HG03066 (cell line): ENCODE results near the gene ACSL4.
"Not testable (repeated sequence)": the region's sequence is repeated elsewhere in the genome, so short reads cannot be mapped to it uniquely, and the experiment has no call there.

Source experiments
- ATAC-seq: cut with Tn5 transposase; IDR thresholded peaks from one replicate; pipeline ENCODE4 v1.9.1; 2021; ENCODE audit warnings: low read depth; ENCODE audit not compliant: unreplicated experiment

Gene ACSL4

GRCh38 chrX:109732017-109732801 is 848 bp downstream of the ACSL4 start:
- ATAC-seq, result peak; percentile 44

- ATAC-seq, result no peak
Observed at GRCh38 chrX:109728173-109728535, 4.9 kb downstream of the ACSL4 start.

- ATAC-seq, result not testable (repeated sequence)
Observed at GRCh38 chrX:109724971-109725370, 8.1 kb downstream of the ACSL4 start.

DNA sequence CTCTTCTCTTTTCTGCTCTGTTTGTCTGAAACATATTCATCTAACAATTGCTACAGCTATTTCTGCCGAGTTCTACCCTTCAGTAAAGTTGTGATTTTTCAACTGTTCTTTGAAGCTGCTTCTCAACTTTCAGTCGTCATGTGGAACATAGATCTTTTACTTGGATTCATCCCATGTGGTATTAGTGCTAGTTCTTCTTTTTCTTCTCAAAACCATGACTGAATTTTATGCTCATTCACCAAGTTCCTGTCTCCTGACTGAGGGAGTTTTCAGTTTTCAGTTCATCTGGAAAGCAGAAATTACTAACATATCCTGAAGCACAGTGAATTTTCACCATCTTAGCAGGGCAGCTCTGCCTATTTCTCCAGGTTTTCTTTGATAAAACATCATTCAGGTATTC is 12.1 kb downstream of the ACSL4 start:
- ATAC-seq, result no peak

DNA sequence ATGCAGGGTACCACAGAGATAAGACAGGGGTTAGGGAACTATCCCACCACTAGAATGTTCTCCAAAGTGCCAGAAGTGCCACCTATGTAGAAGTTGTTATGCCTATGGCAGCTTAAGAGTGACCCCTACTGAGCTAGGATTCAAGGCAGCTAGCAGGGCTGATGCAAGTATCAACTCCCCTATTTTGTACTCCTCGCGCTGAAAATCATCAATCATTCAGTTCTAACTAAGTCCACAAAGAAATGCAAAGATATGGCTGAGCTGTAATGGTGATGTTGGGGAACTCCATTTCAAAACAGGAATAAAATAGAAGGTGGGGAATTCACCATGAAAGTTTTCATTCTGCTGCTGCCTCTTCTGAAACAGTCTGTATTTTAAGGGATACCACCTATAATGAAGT is 13.8 kb downstream of the ACSL4 start:
- ATAC-seq, result no peak

DNA sequence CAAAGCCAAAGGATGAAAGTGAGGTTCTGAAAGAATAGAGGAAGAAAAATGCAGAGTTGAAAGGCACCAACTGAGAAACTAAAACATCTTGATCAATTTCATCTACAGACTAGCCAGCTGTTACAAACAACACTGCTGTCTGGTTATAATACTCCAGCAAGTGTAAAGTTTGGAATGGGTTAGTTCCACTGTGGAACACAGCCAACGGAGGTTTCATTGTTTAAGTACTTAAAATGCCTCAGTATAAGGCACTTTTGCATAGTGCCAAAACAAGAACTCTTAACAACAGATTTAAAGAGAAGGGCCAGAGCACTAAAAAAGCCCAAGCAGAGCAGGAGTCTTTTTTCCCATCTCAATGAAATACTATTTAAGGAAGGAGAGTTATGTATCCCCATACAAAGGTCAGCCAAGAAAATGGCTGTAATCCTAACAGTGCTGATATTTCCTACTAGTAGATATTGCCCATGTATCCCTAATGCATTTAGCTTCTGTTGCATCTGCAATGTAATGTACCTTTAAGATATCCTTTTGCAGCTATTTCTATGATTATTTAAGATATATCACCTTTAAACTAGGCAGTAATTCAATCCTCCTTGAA is 16.5 kb downstream of the ACSL4 start:
- no peak for ATAC-seq

DNA sequence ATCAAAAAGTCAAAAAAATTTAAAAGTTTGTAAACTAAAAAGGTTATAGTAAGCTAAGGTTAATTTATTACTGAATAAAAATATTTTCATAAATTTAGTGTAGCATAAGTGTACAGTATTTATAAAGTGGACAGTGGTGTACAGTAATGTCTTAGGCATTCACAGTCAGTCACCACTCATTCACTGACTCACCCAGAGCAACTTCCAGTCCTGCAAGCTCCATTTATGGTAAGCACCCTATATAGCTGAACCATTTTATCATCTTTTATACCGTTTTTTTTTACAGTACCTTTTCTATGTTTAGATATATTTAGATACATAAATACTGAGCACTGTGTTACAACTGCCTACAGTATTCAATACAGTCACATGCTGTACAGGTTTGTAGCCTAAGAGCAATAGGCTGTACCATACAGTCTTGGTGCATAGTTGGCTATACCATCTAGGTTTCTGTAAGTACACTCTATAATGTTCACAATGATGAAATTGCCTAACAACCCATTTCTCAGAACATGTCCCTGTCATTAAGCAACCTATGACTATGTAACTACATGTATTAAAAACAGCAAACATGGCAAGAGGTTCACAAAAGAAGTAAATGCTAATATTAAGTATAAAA is 18.6 kb downstream of the ACSL4 start:
- ATAC-seq, result no peak

- no peak for ATAC-seq
Observed at GRCh38 chrX:109710181-109710580, 22.9 kb downstream of the ACSL4 start.

DNA sequence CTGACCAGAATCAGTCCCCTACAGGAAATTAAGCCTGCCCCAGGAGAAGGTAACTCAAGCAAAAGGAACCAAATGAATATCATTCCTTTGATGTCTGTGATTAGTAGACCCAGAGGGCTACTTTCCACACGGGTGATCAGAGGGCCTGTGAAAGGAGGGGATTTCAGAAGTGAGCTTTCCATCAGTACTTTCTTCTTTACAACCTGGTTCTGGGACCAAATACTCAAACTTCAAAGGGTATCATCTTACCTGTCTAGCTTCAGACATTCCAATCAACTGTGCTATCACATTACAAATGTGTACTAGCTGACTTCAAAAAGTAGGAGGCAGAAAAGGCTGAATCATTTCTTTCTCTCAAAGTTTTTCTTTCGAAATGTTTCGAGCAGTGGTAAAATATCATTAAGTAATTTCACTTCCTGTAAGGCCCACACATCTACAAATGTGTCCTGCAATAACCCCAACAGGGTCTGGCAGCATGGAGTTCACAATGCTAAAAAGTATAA is 23.9 kb downstream of the ACSL4 start:
- ATAC-seq, result peak; percentile 63

GRCh38 chrX:109707720-109708119 is 25.3 kb downstream of the ACSL4 start:
- ATAC-seq, result no peak

- no peak for ATAC-seq
Observed at GRCh38 chrX:109707319-109707718, 25.7 kb downstream of the ACSL4 start.

DNA sequence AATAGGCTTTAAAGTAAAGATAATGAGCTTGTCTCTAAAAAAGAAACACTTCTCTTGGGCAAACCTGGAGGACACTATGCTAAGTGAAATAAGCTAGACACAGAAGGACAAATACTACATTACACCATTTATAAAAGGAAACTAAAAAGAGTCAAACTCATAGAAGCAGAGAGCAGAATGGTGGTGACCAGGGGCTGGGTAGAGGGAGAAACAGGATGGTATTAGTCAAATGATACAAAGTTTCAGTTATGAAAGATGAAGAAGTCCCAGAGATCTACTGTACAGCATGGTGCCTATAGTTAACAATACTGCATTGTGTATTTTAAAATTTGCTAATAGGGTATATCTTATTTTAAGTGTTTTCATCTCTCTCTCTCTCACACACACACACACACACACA is 28.5 kb downstream of the ACSL4 start:
- ATAC-seq, result peak; percentile 64

GRCh38 chrX:109697855-109698254 is 35.2 kb downstream of the ACSL4 start:
- ATAC-seq, result no peak

DNA sequence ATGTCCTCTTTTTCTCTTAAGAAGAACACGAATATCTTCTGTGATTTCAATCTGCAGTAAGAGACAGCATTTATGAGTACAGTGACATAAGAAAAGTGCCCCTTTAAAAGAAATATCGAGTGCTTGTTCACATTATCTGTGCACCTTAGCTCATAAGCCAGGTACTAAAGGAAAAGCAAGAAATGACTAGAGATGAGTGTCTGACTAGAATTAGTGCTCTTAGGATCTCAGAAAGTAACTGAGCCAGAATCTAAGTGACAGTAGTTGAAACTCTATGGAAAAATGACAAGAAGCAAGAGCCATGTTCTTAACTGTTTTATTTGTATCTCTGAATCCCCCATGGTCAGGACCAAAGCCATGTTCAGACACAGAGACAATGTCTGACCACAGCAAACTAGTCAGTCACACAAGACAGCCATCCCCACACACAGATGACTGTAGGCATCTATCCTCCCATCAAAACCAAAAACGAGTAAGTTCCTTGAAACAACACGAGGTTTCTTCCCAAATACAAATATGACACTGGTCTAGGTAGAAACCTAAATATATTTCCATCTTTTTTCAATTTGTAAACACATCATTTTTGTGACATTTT is 36.8 kb downstream of the ACSL4 start:
- ATAC-seq, result no peak

GRCh38 chrX:109695637-109696036 is 37.4 kb downstream of the ACSL4 start:
- ATAC-seq, result no peak

DNA sequence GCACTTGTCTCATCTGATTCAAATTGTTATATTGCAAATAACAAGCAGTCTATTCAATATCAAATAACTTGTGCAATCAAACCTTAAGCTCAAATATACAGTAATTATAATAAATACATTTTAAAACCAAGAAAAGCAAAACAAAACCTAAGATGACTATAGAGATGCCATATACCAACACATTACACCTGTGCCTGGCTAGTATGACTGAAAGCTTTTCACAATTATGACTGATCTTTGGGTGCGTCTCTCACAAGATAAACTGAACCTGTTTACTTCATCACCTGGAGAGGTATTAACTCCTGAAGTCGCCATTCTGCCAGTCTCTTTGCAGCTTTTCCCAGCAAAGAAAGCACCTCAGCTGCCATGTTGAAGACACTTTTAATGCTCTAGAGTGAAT is 41.3 kb downstream of the ACSL4 start:
- ATAC-seq, result no peak

- no peak for ATAC-seq
Observed at GRCh38 chrX:109691277-109691676, 41.8 kb downstream of the ACSL4 start.

DNA sequence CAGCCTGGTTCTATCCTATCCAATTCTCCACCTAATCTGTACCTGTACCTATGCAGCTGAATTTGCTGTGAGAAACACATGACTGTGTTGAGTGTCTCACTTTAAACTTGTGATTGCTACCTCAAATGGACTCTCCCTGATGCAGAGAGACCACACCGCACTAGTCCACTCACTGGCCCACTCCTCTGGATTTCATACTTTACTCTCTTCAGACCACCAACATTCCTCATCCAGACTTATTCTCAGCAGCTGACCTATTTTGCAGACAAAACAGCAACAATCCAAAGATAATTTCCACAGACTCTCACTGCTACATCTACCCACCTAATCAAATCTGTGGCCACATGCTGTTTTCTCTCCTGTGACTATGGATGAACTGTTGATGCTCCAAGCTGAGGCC is 45.2 kb downstream of the ACSL4 start:
- no peak for ATAC-seq

GRCh38 chrX:109685656-109686078 is 47.4 kb downstream of the ACSL4 start:
- ATAC-seq, result no peak

- no peak for ATAC-seq
Observed at GRCh38 chrX:109684136-109684535, 48.9 kb downstream of the ACSL4 start.

DNA sequence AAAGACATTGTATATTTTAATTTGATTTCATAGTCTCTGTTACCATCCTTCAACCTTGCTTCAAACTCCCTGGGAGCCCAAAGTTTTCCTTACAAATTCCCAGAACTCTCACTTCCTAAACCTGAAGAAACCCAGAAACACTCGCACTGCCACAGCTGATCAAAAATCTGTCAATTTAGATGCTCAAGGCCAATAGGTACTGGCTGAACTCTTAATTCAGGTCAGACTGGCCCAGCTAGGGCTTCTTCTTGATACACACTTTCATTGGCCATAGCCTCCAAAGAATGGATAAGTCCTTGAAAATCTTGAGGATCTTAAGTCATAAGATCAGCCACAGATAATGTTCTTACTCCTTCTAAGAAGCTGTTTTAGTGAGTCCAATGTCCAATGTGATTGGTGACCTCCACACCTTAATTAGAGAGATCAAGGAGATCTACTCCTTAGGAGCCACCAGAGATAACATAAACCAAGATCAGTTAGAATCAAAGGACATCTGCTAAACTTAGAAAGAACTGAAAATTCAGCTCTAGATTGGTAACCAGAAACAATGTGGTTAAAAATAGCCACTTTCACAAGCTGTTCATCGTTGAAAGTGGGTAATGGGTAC is 51.5 kb downstream of the ACSL4 start:
- ATAC-seq, result no peak
